Measurements from ENCODE around the gene PCGF5.
"Not testable (repeated sequence)": the region's sequence is repeated elsewhere in the genome, so short reads cannot be mapped to it uniquely, and the experiment has no call there.

PCGF5 gene

GRCh38 chr10:91317541-91317940 is 97.1 kb downstream of the PCGF5 start:
- Histone ChIP-seq H3K4me1 (ENCODE audit: control insufficient read depth, insufficient read depth, low read length, poor library complexity, severe bottlenecking) (no peaks in the 10 kb centered on the region), H3K4me3 (ENCODE audit: insufficient read depth, low read depth, low read length, poor library complexity, severe bottlenecking) (no peak overlapping the region), H3K36me3 (ENCODE audit: control insufficient read depth, insufficient read depth, low read length) (no peaks in the 10 kb centered on the region), H3K9me3 (ENCODE audit: control insufficient read depth, low read length) (no peaks in the 10 kb centered on the region), H3K27me3 (replicated peaks; ENCODE audit: control insufficient read depth, insufficient read depth, low read length, poor library complexity, severe bottlenecking) (no peaks in the 10 kb centered on the region), H3K27ac (ENCODE audit: insufficient read depth, low read length, poor library complexity, severe bottlenecking) (no peak overlapping the region)
- DNase-seq = no peak

DNA sequence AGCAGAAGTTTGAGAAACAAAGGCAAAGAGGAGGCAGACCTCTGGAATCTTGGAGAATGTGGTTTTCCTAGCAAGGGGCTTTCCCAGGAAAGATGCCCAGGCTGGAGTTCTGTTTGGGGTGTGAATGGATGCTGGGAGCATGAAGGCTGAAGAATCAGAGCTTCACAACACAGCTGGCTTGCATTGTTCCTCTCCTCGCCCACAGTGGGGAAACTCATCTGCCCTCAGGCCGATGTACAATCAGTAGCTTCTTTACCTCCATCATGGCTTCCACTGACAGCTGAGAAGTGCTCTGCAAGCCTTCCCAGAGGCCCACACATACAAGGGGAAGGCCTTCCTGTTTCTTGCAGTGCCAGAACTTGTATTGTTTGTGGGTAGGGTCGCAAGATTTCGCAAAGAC is 98.9 kb downstream of the PCGF5 start:
- Histone ChIP-seq H3K9me3 (ENCODE audit: control insufficient read depth, low read length) (no peaks in the 10 kb centered on the region), H3K4me1 (ENCODE audit: control insufficient read depth, insufficient read depth, low read length, poor library complexity, severe bottlenecking) (no peaks in the 10 kb centered on the region), H3K4me3 (ENCODE audit: insufficient read depth, low read depth, low read length, poor library complexity, severe bottlenecking) (no peak overlapping the region), H3K36me3 (ENCODE audit: control insufficient read depth, insufficient read depth, low read length) (no peaks in the 10 kb centered on the region), H3K27me3 (replicated peaks; ENCODE audit: control insufficient read depth, insufficient read depth, low read length, poor library complexity, severe bottlenecking) (no peaks in the 10 kb centered on the region), H3K27ac (ENCODE audit: insufficient read depth, low read length, poor library complexity, severe bottlenecking) (no peak overlapping the region)
- no peak for DNase-seq

- H3K36me3 ChIP-seq (ENCODE audit: control insufficient read depth, insufficient read depth, low read length); DNase-seq; H3K4me1 ChIP-seq (ENCODE audit: control insufficient read depth, insufficient read depth, low read length, poor library complexity, severe bottlenecking); H3K9me3 ChIP-seq (ENCODE audit: control insufficient read depth, low read length); H3K4me3 ChIP-seq (ENCODE audit: insufficient read depth, low read depth, low read length, poor library complexity, severe bottlenecking); H3K27ac ChIP-seq (ENCODE audit: insufficient read depth, low read length, poor library complexity, severe bottlenecking); H3K27me3 ChIP-seq (replicated peaks; ENCODE audit: control insufficient read depth, insufficient read depth, low read length, poor library complexity, severe bottlenecking): not testable (repeated sequence)
These were observed 102.9 kb downstream of the PCGF5 start for GRCh38 chr10:91323293-91323905.

GRCh38 chr10:91328320-91328984 is 108.0 kb downstream of the PCGF5 start:
- Histone ChIP-seq H3K9me3 (ENCODE audit: control insufficient read depth, low read length) (no peaks in the 10 kb centered on the region), H3K36me3 (ENCODE audit: control insufficient read depth, insufficient read depth, low read length) (no peaks in the 10 kb centered on the region), H3K4me3 (ENCODE audit: insufficient read depth, low read depth, low read length, poor library complexity, severe bottlenecking) (no peak overlapping the region), H3K4me1 (ENCODE audit: control insufficient read depth, insufficient read depth, low read length, poor library complexity, severe bottlenecking) (no peaks in the 10 kb centered on the region), H3K27ac (ENCODE audit: insufficient read depth, low read length, poor library complexity, severe bottlenecking) (no peak overlapping the region), H3K27me3 (replicated peaks; ENCODE audit: control insufficient read depth, insufficient read depth, low read length, poor library complexity, severe bottlenecking) (no peaks in the 10 kb centered on the region)
- DNase-seq = no peak
